Common myeloid progenitor, CD34-positive (primary cell): ENCODE measurements around the gene LSS.

ENCODE experiments used
- CTCF ChIA-PET: fragments of 350-600 bp; sonication (Branson Sonifier 250); formaldehyde crosslinking; loops from one replicate; lab custom pipeline; 2021; ENCODE audit warnings: antibody characterized with exemption; lab: Charles Lee
- POLR2A ChIA-PET: fragments of 350-600 bp; sonication (Branson Sonifier 250); formaldehyde crosslinking; loops from one replicate; lab custom pipeline; 2021; ENCODE audit warnings: antibody characterized with exemption; lab: Charles Lee
- DNase-seq, 3 donors: peaks; one replicate each; pipeline versions ENCODE4 v3.0.0 to v3.0.0-alpha.2; 2013
- H3K27ac ChIP-seq, 2 experiments: 1 replicate in 1 of 2; 2 replicates in 1 of 2; pipeline ENCODE4 v1.7.0; 2013; ENCODE audit warnings: inconsistent platforms in 2 of 2, low read length in 2 of 2, mild to moderate bottlenecking in 2 of 2, low read depth in 1 of 2, moderate library complexity in 1 of 2; ENCODE audit not compliant: severe bottlenecking in 2 of 2, insufficient read depth in 1 of 2, poor library complexity in 1 of 2
- H3K27me3 ChIP-seq, 5 experiments: replicated peaks in 2 of 5; 1 replicate in 3 of 5; 2 replicates in 2 of 5; pipeline versions ENCODE4 v1.6.1 to v1.7.0; 2013; ENCODE audit warnings: low read length in 4 of 5, mild to moderate bottlenecking in 2 of 5, moderate library complexity in 2 of 5, inconsistent platforms in 1 of 5; ENCODE audit not compliant: insufficient read depth in 5 of 5, control insufficient read depth in 4 of 5
- H3K36me3 ChIP-seq, 4 experiments: 1 replicate in 2 of 4; 2 replicates in 2 of 4; pipeline versions ENCODE4 v1.6.1 to v1.7.0; 2013; ENCODE audit warnings: low read length in 3 of 4, control low read depth in 1 of 4, mild to moderate bottlenecking in 1 of 4; ENCODE audit not compliant: control insufficient read depth in 4 of 4, insufficient read depth in 4 of 4
- H3K4me1 ChIP-seq, 4 experiments: 1 replicate in 3 of 4; 2 replicates in 1 of 4; pipeline versions ENCODE4 v1.6.1 to v1.7.1; 2013; ENCODE audit warnings: low read length in 3 of 4, mild to moderate bottlenecking in 3 of 4, control low read depth in 1 of 4, inconsistent platforms in 1 of 4, moderate library complexity in 1 of 4; ENCODE audit not compliant: control insufficient read depth in 4 of 4, insufficient read depth in 4 of 4; ENCODE audit errors: control extremely low read depth in 1 of 4
- H3K4me3 ChIP-seq, 7 experiments: 1 replicate in 4 of 7; 2 replicates in 3 of 7; pipeline versions ENCODE4 v1.5.1 to v1.7.0; 2013; ENCODE audit warnings: mild to moderate bottlenecking in 7 of 7, low read length in 6 of 7, moderate library complexity in 6 of 7, inconsistent platforms in 2 of 7, low read depth in 2 of 7, control low read depth in 1 of 7; ENCODE audit not compliant: insufficient read depth in 4 of 7, control insufficient read depth in 1 of 7; ENCODE audit errors: extremely low read depth in 1 of 7
- H3K9me3 ChIP-seq, 5 experiments: 1 replicate in 4 of 5; 2 replicates in 1 of 5; pipeline versions ENCODE4 v1.6.1 to v1.7.1; 2013; ENCODE audit warnings: low read length in 4 of 5, mild to moderate bottlenecking in 2 of 5, inconsistent platforms in 1 of 5, low read depth in 1 of 5, moderate library complexity in 1 of 5; ENCODE audit not compliant: control insufficient read depth in 4 of 5, insufficient read depth in 2 of 5; ENCODE audit errors: control extremely low read depth in 1 of 5
- WGBS: methylation state at CpG from one replicate; pipeline ENCODE4 v1.1.5; 2013; ENCODE audit not compliant: insufficient coverage; 5-methylcytosine and 5-hydroxymethylcytosine counted together

Gene LSS

GRCh38 chr21:46191686-46192575 lies 36.6 kb downstream of the LSS start:
- no peaks in the 10 kb centered on the region for H3K4me1 ChIP-seq
- peaks cover 2 to 88% (median 42%) of the 10 kb centered on the region in 4 experiments for H3K36me3 ChIP-seq
- no peak for DNase-seq
- ChIA-PET CTCF (no interaction called here), POLR2A (no interaction called here)
- no peak overlapping the region for H3K4me3 ChIP-seq
- no peaks in the 10 kb centered on the region for H3K9me3 ChIP-seq
- H3K27ac ChIP-seq, result no peak overlapping the region
- H3K27me3 ChIP-seq, result no peaks in the 10 kb centered on the region
- 95% methylated on average over 15 of the region's 20 CpGs for WGBS

DNA sequence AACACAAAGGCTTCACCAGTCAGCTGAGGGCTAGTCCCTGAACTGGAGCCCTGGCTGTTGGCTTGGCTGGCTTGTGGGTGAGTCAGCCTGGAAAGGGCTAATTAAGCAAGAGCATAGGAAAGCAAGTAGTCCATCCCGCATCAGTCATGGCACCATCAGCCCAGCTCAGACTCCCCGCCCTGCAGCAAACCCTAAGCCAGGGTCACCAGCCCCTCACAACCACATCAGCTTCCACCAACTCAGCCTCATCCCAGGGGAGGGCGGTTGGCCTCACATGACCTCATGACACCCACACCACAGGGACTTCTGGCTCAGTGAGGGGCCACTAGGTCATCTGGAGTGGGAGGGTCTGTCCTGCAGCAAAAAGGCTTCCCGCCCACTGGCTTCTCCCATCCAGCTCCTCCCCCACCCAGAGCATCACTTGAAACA lies 37.3 kb downstream of the LSS start:
- peaks cover 2 to 81% (median 36%) of the 10 kb centered on the region in 4 experiments for H3K36me3 ChIP-seq

GRCh38 chr21:46190491-46191131 lies 38.0 kb downstream of the LSS start:
- WGBS, result 95% methylated on average over 11 of the region's 15 CpGs
- Histone ChIP-seq H3K27ac (no peak overlapping the region), H3K27me3 (no peaks in the 10 kb centered on the region), H3K9me3 (no peaks in the 10 kb centered on the region), H3K36me3 (peaks cover 2 to 75% (median 29%) of the 10 kb centered on the region in 4 experiments), H3K4me3 (no peak overlapping the region), H3K4me1 (peaks cover 0 to 2% (median 0%) of the 10 kb centered on the region in 4 experiments)
- DNase-seq, result no peak
- ChIA-PET CTCF (no interaction called here), POLR2A (no interaction called here)

More for the DNA sequence above, 37.3 kb downstream of the LSS start:
- Histone ChIP-seq H3K27ac (no peak overlapping the region), H3K4me3 (no peak overlapping the region), H3K4me1 (no peaks in the 10 kb centered on the region), H3K9me3 (no peaks in the 10 kb centered on the region), H3K27me3 (no peaks in the 10 kb centered on the region)
- DNase-seq, result no peak
- POLR2A ChIA-PET, result no interaction called here
- no CpG with 5 or more reads among the region's 4 CpGs for WGBS
- CTCF ChIA-PET, result no interaction called here

- Histone ChIP-seq H3K27ac (no peak overlapping the region), H3K9me3 (no peaks in the 10 kb centered on the region), H3K4me3 (no peak overlapping the region), H3K36me3 (peaks cover 2 to 69% (median 26%) of the 10 kb centered on the region in 4 experiments), H3K4me1 (peaks cover 0 to 8% (median 0%) of the 10 kb centered on the region in 4 experiments), H3K27me3 (no peaks in the 10 kb centered on the region)
- WGBS, result 99% methylated on average over 14 of the region's 14 CpGs
- CTCF ChIA-PET, result no interaction called here
- no peak for DNase-seq
- POLR2A ChIA-PET, result no interaction called here
Observed at GRCh38 chr21:46189959-46190490, 38.5 kb downstream of the LSS start.

DNA sequence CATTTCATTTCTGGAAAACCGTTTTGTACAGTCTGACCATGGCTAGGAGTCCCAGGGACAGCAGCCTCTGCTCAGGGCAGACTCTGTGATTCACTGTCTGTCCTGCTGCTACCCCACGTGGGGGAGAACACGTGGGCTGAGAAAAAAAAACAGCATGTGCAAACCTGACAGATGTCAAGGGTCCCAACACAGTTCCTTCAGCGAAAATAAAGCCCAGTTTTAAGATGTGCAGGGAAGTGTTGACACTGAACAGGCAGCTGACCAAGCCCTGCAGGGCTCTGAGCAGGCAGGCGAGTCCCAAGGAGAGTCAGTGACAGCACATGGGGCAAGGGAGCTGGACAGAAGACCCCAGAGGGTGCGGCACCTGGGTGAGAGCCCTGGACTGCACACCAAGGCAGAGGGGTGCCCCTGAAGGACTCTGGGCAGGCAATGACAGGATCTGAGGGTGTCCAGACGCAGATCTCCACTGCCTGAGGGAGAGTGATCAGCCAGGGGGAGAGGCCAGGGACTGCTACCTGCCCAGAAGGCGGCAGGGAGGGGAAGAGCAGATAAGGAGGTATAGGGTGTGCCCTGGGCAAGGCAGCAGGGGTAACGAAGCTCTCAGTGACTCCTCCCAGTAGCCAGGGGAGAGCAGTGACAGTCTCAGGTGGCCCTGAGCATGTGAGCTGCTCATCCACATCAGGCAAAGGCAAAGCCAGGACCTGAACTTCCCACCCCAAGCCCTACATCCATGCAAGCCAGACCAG lies 39.2 kb downstream of the LSS start:
- Histone ChIP-seq H3K27me3 (no peaks in the 10 kb centered on the region), H3K36me3 (peaks cover 2 to 63% (median 21%) of the 10 kb centered on the region in 4 experiments), H3K9me3 (no peaks in the 10 kb centered on the region), H3K27ac (no peak overlapping the region), H3K4me1 (peaks cover 0 to 13% (median 0%) of the 10 kb centered on the region in 4 experiments), H3K4me3 (no peak overlapping the region)
- POLR2A ChIA-PET, result no interaction called here
- 90% methylated on average over 9 of the region's 9 CpGs for WGBS
- CTCF ChIA-PET, result no interaction called here
- no peak for DNase-seq

- no peaks in the 10 kb centered on the region for H3K27me3 ChIP-seq
- WGBS, result 85% methylated on average over 11 of the region's 17 CpGs
- no peak overlapping the region for H3K4me3 ChIP-seq
- H3K4me1 ChIP-seq, result peaks cover 0 to 17% (median 5%) of the 10 kb centered on the region in 4 experiments
- CTCF ChIA-PET, result no interaction called here
- POLR2A ChIA-PET, result no interaction called here
- H3K36me3 ChIP-seq, result peaks cover 1 to 54% (median 13%) of the 10 kb centered on the region in 4 experiments
- no peaks in the 10 kb centered on the region for H3K9me3 ChIP-seq
- peak overlapping the region in 1 of 2 experiments; percentile 44 for H3K27ac ChIP-seq
- DNase-seq, result no peak
Observed at GRCh38 chr21:46188226-46189212, 40.1 kb downstream of the LSS start.
